Right hindlimb (tissue), 1 donor: ENCODE data around the gene ENPP3.

Source experiments
- DNase-seq: peaks from one replicate; pipeline ENCODE4 v3.0.0-alpha.2; 2018

The ENPP3 gene

GRCh38 chr6:131643855-131644460, 6.9 kb downstream of the ENPP3 start:
- no peak for DNase-seq

GRCh38 chr6:131644921-131645320, 7.8 kb downstream of the ENPP3 start:
- DNase-seq = no peak

GRCh38 chr6:131645846-131646245, 8.7 kb downstream of the ENPP3 start:
- no peak for DNase-seq

DNA sequence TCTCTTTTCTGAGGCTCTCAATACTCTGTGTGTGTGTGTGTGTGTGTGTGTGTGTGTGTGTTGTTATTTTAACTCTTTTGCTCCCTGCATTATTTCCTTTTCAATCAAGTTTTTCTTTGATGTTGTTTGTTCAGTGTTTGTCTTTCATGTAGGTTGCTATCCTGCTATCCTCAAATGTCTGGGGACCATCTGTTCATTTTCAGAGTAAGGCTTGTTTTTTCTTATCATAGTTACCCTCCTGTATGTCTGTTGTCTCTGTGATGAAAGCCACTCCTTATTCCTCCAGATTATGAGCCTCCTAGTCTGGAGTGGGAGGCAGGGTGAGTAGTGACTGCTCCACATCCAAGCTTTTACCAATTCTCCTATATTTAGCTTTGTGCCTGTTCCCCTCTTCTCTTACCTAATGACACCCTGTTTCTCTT, 9.2 kb downstream of the ENPP3 start:
- DNase-seq = no peak

- no peak for DNase-seq
Observed at GRCh38 chr6:131651782-131652181, 14.7 kb downstream of the ENPP3 start.

DNA sequence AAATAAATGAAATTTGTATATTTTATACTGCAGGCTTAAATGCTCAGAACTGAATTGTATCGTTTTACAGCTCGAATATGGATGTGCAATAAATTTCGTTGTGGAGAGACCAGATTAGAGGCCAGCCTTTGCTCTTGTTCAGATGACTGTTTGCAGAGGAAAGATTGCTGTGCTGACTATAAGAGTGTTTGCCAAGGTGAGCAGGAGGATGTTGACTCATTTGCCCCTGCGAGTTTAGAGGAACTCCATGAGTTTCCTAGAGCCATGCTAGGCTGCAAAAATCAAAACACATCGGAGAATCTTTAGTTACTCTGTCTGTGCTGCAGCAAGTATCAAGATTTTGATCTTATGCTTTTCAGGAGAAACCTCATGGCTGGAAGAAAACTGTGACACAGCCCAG, 15.4 kb downstream of the ENPP3 start:
- no peak for DNase-seq

DNA sequence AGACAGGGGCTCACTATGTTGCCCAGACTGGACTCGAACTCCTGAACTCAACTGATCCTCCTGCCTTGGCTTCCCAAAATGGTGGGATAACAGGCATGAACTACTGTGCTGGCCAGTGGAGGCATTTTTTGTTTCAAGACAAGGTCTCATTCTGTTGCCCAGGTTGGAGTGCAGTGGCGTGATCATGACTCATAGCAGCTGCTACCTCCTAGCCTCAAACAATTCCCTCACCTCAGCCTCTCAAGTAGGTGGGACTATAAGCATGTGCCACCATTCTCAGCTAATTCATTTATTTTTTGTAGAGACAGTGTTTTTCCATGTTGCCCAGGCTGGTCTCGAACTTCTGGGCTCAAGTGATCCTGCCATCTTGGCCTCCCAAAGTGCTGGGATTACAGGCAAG, 17.2 kb downstream of the ENPP3 start:
- DNase-seq = no peak

GRCh38 chr6:131655387-131655786, 18.3 kb downstream of the ENPP3 start:
- no peak for DNase-seq

DNA sequence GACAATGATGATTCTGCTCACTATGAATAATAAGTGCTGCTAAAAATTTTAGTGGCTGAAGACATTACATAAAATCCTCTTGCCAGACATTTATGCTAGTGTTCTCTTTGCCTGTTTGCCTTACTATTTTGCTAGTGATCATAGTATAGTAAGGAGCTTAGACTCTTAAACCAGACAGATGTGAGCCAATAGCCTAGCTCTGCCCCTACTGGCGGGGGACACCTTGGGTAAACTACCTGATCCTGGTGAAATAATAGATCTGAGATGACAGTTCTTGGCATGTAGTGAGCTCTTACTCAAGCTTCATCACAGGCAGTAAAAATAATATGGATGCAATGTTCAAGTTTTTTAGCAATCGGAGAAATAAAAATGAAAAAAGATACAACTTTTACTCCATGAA, 18.8 kb downstream of the ENPP3 start:
- DNase-seq = no peak

DNA sequence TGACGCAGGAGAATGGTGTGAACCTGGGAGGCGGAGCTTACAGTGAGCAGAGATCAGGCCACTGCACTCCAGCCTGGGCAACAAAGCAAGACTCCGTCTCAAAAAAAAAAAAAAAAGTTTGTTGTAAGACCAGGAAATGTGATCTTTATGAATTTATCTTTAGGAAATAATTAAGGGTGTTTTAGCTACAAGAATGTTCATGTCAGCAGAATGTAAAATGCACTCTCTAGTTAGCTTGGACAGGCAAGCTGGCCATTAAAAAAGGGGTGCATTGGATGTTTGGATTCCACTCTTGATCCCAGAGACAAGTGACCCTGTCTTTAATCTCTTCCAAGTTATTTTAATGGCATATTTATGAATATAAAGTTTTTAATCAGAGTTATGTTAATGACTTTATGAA, 19.6 kb downstream of the ENPP3 start:
- no peak for DNase-seq

GRCh38 chr6:131657222-131657621, 20.1 kb downstream of the ENPP3 start:
- DNase-seq = no peak

- DNase-seq = no peak
Observed at GRCh38 chr6:131657630-131658111, 20.6 kb downstream of the ENPP3 start.

- no peak for DNase-seq
Observed at GRCh38 chr6:131658287-131658686, 21.2 kb downstream of the ENPP3 start.

DNA sequence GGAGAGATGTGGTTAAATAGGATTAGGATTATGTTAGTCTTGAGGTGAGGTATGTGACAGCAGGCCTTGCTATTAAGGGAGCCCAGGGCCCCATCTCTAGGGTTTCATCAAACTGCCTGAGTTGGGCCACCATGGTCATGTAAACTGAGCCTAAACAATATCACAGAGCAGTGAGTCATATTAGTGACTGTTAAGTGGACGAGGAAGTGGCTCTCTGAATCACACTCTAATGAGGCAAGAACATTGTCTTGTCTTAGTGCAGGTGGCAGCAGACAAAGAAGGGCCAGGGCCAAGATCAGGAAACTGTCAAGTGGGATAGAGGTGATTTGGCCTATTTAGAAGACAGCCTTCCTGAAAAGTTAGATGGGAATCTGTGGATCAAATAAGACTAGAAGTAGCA, 23.1 kb downstream of the ENPP3 start:
- DNase-seq = no peak

DNA sequence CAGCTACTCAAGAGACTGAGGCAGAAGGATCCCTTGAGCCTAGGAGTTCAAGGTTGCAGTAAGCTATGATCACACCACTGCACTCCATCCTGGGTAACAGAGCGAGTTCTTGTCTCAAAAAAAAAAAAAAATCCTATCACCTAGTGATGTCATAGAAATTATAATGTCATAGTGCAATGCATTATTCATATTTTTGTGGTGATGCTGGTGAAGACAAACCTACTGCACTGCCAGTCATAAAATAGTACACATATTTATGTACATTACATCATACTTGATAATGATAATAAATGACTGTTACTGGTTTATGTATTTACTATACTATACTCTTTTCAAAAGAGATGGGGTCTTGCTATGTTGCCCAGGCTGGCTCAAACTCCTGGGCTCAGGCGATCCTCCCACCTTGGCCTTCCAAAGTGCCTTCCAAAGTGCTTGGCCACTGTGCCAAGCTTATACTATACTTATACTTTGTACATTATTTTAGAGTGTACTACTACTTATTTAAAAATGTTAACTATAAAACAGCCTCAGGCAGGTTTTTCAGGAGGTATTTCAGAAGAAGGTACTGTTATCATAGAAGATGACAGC, 26.6 kb downstream of the ENPP3 start:
- DNase-seq = no peak

DNA sequence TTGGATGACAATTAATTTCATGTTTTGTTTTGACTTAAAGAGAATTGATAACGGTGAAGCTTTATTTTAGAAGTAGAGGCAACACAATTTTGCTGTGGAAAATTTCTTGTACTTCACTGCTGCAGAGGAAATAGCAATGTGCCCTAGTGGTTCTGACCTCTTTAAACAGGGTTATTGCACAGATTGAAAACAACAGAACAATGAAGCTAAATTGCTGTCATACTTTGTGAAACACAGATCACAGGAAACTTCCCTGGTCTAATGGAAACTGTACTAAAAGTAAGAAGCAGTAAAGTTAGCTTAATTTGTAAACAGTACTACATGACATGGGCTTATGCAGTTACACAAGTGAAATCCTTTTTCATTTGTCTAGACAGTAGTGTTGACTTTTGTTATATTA, 32.8 kb downstream of the ENPP3 start:
- DNase-seq = no peak

- DNase-seq = no peak
Observed at GRCh38 chr6:131673184-131673583, 36.1 kb downstream of the ENPP3 start.

DNA sequence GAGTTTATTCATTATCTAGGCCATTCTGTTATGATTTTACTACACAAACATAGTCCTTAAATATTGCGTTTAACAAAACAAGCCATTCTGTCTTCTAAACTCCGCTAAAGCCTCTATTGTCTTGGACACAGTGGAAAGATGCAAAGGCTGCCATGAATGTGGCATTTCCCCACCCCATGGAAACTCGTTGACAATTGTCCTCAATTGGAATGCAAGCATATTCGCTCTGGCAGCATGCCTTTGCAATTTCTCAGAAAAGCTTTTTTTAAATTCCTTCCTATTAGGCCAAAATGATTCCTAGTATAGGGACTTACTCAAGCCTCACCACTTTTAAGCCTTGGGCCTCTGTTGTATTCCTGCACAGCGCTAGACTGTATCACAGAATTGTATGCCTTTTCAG, 41.3 kb downstream of the ENPP3 start:
- no peak for DNase-seq

GRCh38 chr6:131680868-131681267, 43.8 kb downstream of the ENPP3 start:
- no peak for DNase-seq

GRCh38 chr6:131681585-131681984, 44.5 kb downstream of the ENPP3 start:
- no peak for DNase-seq

- DNase-seq = no peak
Observed at GRCh38 chr6:131682442-131682841, 45.3 kb downstream of the ENPP3 start.

GRCh38 chr6:131683479-131683878, 46.4 kb downstream of the ENPP3 start:
- DNase-seq = no peak

DNA sequence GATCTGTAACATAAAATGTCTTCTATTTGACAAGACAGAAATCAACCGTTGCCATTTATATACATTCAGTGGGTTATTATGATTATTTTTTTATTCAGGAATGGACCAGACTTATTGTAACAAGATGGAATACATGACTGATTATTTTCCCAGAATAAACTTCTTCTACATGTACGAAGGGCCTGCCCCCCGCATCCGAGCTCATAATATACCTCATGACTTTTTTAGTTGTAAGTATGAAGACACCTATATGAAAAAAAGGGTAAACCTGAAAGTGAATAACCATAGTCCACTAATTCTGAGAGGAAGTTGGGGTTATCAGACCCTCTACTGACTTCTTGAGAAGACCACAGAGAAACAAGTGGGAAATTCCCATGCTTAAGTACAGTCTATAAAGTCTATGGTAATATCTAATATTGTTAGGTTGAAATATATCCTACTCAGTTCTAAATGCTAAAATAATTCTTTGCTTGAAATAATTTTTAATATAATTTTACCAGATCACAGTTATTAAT, 48.2 kb downstream of the ENPP3 start:
- no peak for DNase-seq

- no peak for DNase-seq
Observed at GRCh38 chr6:131687022-131687421, 49.9 kb downstream of the ENPP3 start.

DNA sequence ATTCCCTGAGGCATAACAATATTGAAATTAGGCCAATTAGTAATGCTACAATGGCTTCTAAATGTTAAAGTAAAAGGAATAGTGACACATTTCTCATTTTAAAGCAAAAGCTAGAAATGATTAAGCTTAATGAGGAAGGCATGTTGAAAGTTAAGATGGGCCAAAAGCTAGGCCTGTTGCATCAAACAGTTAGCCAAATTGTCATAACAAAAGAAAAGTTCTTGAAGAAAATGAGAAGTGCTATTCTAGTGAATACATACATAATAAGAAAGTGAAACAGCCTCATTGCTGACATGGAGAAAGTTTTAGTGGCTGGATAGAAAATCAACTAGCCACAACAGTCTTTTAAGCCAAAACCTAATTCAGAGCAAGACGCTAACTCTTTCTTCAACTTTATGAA, 51.2 kb downstream of the ENPP3 start:
- DNase-seq = no peak
